GM19193 (cell line): ENCODE measurements around the gene RPL27.

Experiments used
- POLR2A ChIP-seq: IDR thresholded peaks from 4 replicates; pipeline ENCODE4 v1.6.1; 2011; ENCODE audit not compliant: insufficient read depth, insufficient read length; ENCODE audit errors: extremely low read depth

The RPL27 gene

GRCh38 chr17:42997984-42998938, at the start of gene RPL27:
Gene RPL27, plus strand, starts transcription at chr17:42998419. Its CDS starts 332 bp downstream, at chr17:42998751.
- peak; percentile 95 for TF ChIP-seq POLR2A

DNA sequence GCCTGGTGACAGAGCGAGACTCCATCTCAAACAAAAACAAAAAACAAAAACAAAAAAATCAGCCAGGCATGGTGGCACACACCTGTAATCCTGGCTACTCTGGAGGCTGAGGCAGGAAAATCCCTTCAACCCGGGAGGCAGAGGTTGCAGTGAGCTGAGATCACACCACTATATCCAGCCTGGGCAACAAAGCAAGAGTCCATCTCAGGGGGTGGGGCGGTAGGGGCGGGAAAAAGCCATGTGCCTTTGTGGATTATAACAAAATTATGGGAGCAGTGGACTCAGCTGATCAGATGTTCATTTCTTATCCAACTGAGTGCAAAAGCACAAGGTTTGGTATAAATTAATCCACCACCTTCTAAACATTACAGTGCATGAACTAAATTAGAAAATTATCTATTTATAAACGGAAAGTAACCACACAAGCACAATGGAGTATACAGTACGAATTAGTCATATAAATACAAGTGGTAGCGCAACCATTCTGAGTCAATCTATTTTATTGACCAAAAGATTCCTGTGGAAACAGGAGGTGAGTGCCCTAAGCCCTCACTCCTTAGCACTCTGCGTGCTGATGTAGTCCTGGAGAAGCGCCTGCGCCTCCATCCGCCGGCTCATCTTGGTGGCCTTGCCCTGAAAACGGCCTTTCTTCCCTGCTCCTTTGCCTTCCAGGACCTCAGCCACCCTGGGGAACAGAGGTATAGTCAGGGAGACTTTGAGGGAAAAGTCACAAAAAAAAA, 48.0 kb upstream of the RPL27 start:
- no peak for TF ChIP-seq POLR2A

DNA sequence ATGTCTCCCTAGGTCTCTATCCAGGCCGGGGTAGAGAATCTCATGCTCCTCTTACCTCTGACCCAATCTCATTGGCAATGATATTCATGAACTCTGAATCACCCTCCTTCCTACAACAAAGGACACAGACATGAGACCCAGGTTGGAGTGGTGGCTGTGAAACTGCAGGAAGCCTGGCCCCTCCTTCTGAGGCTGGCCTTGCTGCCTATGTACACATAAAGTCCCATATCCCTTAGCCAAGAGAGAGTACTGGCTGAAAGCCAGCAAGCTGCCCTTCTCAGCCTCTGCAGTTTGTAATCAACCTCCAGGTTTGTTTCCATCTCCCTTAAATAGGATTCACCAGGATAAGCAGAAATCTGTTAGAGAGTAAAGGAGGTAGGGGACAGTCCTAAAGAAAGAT, 44.5 kb upstream of the RPL27 start:
- no peak for TF ChIP-seq POLR2A

- TF ChIP-seq POLR2A, result peak; percentile 93
Measured at GRCh38 chr17:42964161-42964932, 33.9 kb upstream of the RPL27 start, which contains the start of gene AARSD1. Gene AARSD1, minus strand, starts transcription at chr17:42964454. Its CDS starts 14 bp downstream, at chr17:42964440.

- TF ChIP-seq POLR2A, result no peak
Measured at GRCh38 chr17:42967925-42968324, 30.3 kb upstream of the RPL27 start.

DNA sequence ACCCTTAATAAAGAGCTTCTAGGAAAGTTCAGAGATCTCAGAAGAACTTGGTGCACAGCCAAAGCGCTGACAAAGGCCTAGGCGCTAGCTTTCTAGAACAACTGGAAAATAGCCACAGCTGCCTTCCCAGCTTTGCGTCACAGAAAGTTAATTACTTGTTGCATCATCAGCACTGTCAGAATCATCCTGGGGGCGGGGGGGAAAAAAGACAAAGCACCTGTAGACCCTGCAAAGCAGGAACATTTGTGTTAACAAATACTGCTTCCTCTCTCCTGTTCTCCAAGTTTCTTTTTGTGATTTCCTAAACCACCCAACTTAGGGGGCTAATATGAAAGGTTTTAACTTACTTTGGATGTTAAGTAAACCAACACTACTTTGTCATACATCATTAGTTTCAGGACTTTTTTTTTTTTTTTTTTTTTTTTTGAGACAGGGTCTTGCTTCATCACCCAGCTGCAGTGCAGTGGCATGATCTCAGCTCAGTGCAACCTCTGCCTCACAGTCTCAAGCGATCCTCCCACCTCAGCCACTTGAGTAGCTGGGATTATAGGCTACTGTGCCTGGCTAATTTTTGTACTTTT, 29.1 kb upstream of the RPL27 start:
- TF ChIP-seq POLR2A, result no peak

- no peak for TF ChIP-seq POLR2A
Measured at GRCh38 chr17:42971589-42971988, 26.6 kb upstream of the RPL27 start.

DNA sequence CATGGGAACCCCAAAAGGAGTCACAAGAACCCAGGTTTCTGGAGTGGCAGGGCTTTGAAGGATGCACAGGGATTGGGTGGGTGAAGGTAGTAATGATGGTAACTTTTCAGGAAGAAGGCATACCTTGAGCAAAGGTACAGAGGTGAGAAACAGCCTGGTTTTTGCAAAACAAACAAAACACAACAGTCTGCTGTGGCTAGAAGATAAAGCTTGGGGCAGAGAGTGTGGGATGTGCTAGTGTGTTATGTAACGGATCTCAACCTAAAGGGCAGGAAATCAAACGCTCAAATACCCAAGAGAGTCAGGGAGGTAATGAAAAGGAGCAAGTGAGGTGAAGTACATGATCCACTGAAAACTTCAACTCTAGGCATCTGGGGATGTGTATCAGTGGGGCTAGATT, 23.0 kb upstream of the RPL27 start:
- no peak for TF ChIP-seq POLR2A

DNA sequence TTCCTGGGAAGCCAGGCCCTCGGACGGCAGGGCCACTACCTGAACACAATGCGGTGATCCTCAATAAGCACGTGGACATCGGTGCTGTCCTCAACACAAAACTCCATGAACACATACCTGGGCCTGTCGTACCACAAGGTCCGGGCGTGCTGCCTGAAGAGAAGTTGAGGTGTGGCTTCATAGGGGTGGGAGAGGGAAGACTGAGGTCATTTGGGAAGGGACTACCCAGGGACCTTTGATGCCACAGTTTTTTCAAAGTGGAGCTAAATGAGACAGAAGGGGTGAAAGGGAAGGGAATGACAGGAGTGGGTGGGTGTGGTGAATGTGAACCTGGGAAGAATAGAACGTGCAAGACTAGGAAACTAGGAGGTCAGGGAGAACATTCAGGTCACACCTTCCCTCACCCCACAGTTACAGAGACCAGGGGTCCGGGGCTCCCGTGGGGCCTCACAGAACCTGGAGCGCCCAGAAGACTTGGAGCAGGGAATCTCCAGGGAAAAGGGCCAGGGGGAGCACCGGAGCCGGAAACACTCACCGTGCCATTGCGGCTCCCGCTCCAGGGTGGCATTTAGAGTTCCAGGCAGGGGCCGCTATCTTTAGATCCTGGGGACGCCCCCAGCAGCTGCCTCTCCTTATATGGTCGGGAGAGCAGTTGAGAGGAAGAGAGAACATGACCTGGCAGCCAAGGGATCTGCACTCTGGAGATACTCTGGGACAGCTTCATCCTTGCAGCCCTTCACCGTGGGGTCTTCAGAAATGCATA, 18.5 kb upstream of the RPL27 start, which contains the start of gene PTGES3L:
PTGES3L (minus strand) TSS at position 570 of the 763 bp plus-strand sequence; CDS start at position 543, 27 bp downstream.
- TF ChIP-seq POLR2A, result no peak

- peak; percentile 74 for TF ChIP-seq POLR2A
Measured at GRCh38 chr17:42980274-42980765, 17.9 kb upstream of the RPL27 start, which contains the start of gene RUNDC1. Gene RUNDC1, plus strand, starts transcription at chr17:42980565. Its CDS starts 12 bp downstream, at chr17:42980577.

DNA sequence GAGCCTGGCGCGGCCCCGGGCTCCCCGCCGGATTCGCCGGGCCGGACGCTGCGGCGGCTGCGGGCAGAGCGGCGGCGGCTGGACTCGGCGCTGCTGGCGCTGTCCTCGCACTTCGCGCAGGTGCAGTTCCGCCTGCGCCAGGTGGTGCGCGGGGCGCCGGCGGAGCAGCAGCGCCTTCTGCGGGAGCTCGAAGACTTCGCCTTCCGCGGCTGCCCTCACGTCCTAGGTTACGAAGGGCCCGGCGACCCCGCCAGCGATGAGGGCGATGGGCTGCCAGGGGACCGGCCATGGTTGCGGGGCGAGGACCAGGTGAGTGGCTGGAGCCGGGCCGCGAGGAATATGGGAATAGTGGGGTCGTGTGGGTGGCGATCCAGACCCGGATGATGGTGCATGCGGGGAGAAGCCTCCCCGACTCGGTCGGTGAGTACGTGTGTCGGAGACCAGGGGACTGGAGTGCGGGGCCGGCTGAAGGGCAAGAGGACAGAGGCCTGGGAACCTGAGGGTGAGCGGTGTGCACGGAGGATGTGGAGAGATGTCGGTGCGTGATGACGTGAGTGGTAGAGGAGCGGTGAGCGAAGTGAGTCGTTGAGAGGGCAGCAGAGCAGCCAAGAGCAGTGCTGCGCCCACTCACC, 17.3 kb upstream of the RPL27 start:
- no peak for TF ChIP-seq POLR2A

DNA sequence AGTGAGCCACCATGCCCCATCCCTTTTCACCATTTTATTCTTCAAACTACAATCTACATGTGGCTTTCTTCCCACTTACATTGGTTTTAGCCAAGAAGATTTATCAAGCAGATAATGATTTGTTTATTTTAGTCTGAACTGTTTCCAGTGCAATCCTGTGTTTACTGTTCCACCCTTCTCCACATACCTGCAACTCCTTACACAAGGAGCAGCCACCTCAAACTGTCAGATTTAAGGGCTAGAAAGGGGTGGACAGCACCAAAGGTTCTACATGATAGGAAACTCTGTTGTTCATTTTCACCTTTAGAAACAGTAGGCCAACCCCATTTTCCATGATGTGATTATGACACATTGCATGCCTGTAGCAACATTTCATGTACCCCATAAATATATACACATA, 16.0 kb upstream of the RPL27 start:
- TF ChIP-seq POLR2A, result no peak

DNA sequence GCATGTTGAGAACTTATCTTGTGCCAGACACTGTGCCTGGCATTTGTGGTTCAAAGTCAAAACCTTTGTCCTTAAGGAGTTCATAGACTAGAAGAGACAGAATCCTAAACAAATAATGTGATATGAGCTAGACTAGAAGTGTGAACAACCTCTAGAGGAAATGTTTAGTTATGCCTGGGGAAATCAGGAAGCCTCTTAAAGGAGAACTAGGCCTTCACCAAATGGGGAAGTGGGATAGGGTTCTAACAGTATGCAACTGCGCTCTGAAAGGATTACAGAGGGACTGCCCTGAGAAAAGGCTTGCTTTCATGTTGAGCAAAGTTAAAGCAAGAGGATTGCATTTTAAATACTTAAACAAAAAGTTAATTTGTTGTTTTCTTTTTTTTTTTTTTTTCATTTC, 13.0 kb upstream of the RPL27 start:
- TF ChIP-seq POLR2A, result no peak

GRCh38 chr17:42989141-42989540, 9.1 kb upstream of the RPL27 start:
- no peak for TF ChIP-seq POLR2A
